GM21529 (cell line): ENCODE results near the gene MED20.

Experiments
- ATAC-seq: cut with Tn5 transposase; IDR thresholded peaks from one replicate; pipeline ENCODE4 v1.9.1; 2021; ENCODE audit not compliant: unreplicated experiment

Gene MED20

GRCh38 chr6:41941280-41942066 is 20.5 kb upstream of the MED20 start, which contains the start of gene CCND3:
TSS of gene CCND3 (minus strand) at chr6:41941808. CDS start at chr6:41941649, 159 bp downstream.
- peak; percentile 88 for ATAC-seq

- no peak for ATAC-seq
These were observed 19.9 kb upstream of the MED20 start for GRCh38 chr6:41940759-41941279.

GRCh38 chr6:41939848-41940758 is 19.2 kb upstream of the MED20 start:
- ATAC-seq = no peak

- ATAC-seq = no peak
These were observed 18.4 kb upstream of the MED20 start for GRCh38 chr6:41939176-41939847.

GRCh38 chr6:41938590-41939175 is 17.7 kb upstream of the MED20 start:
- no peak for ATAC-seq

- ATAC-seq = no peak
These were observed 17.1 kb upstream of the MED20 start for GRCh38 chr6:41937861-41938574.

GRCh38 chr6:41937472-41937860 is 16.5 kb upstream of the MED20 start:
- ATAC-seq = no peak

GRCh38 chr6:41936073-41936837 is 15.3 kb upstream of the MED20 start:
- ATAC-seq = no peak

GRCh38 chr6:41935685-41936072 is 14.7 kb upstream of the MED20 start:
- ATAC-seq = no peak

- ATAC-seq = no peak
These were observed 14.2 kb upstream of the MED20 start for GRCh38 chr6:41935193-41935574.

GRCh38 chr6:41934278-41935192 is 13.6 kb upstream of the MED20 start:
- ATAC-seq = no peak

- no peak for ATAC-seq
These were observed 11.4 kb upstream of the MED20 start for GRCh38 chr6:41932378-41932777.

- no peak for ATAC-seq
These were observed 10.9 kb upstream of the MED20 start for GRCh38 chr6:41931792-41932191.

GRCh38 chr6:41929924-41930323 is 9.0 kb upstream of the MED20 start:
- no peak for ATAC-seq

- no peak for ATAC-seq
These were observed 6.3 kb upstream of the MED20 start for GRCh38 chr6:41927253-41927652.

- ATAC-seq = no peak
These were observed 1.2 kb upstream of the MED20 start for GRCh38 chr6:41922154-41922553.

- no peak for ATAC-seq
These were observed 716 bp upstream of the MED20 start for GRCh38 chr6:41921712-41921998.

GRCh38 chr6:41917528-41917927 is 3.4 kb downstream of the MED20 start:
- ATAC-seq = no peak
